Natural killer cell (primary cell): ENCODE results near the gene MYH6. TPM values are rescaled to one million over a fixed set of nuclear protein-coding genes. Genes with fewer than 3 reads are reported as not detected.

ENCODE experiments used
- ATAC-seq, 3 donors: fragments of 150-1000 bp in 2 of 3; fragments of 200-7000 bp in 1 of 3; cut with Tn5 transposase; 1 replicate in 1 of 3; 2 replicates in 2 of 3; pipeline ENCODE4 v1.10.0; 2021; ENCODE audit warnings: mild to moderate bottlenecking in 2 of 3, moderate library complexity in 2 of 3
- DNase-seq, 2 donors: peaks; one replicate each; pipeline versions ENCODE4 v3.0.0 to v3.0.0-alpha.2; 2013 to 2021; ENCODE audit warnings: mixed read lengths in 1 of 2
- H3K27ac ChIP-seq: one replicate; pipeline ENCODE4 v1.5.1; 2013; ENCODE audit warnings: mild to moderate bottlenecking, low read length
- H3K27me3 ChIP-seq: one replicate; pipeline ENCODE4 v1.6.1; 2013; ENCODE audit warnings: low read length; ENCODE audit not compliant: control insufficient read depth, insufficient read depth
- H3K36me3 ChIP-seq: one replicate; pipeline ENCODE4 v1.6.1; 2013; ENCODE audit warnings: low read length; ENCODE audit not compliant: control insufficient read depth, insufficient read depth
- H3K4me1 ChIP-seq: one replicate; pipeline ENCODE4 v1.6.1; 2013; ENCODE audit warnings: low read length; ENCODE audit not compliant: control insufficient read depth, insufficient read depth
- H3K4me3 ChIP-seq: one replicate; pipeline ENCODE4 v1.5.1; 2013; ENCODE audit warnings: low read length
- H3K9me3 ChIP-seq: one replicate; pipeline ENCODE4 v1.6.1; 2013; ENCODE audit warnings: low read length; ENCODE audit not compliant: control insufficient read depth, insufficient read depth
- H3K27ac Mint-ChIP-seq, 2 donors: one replicate each; pipeline ENCODE4 v1.8.0; 2022; ENCODE audit warnings: mild to moderate bottlenecking in 2 of 2, mixed read lengths in 2 of 2, moderate library complexity in 1 of 2
- H3K27me3 Mint-ChIP-seq, 2 donors: one replicate each; pipeline ENCODE4 v1.8.0; 2022; ENCODE audit warnings: low read depth in 2 of 2, mixed read lengths in 2 of 2
- H3K36me3 Mint-ChIP-seq: one replicate; pipeline ENCODE4 v1.8.0; 2022; ENCODE audit warnings: mixed read lengths
- H3K4me1 Mint-ChIP-seq, 2 donors: one replicate each; pipeline ENCODE4 v1.8.0; 2022; ENCODE audit warnings: mixed read lengths in 2 of 2
- H3K4me3 Mint-ChIP-seq: one replicate; pipeline ENCODE4 v1.8.0; 2022; ENCODE audit warnings: mild to moderate bottlenecking, moderate library complexity, mixed read lengths
- H3K9me3 Mint-ChIP-seq, 2 donors: one replicate each; pipeline ENCODE4 v1.8.0; 2022; ENCODE audit warnings: mixed read lengths in 2 of 2
- CTCF ChIP-seq: fragments of 200-600 bp; IDR thresholded peaks from one replicate; pipeline ENCODE4 v1.8.0; 2022; ENCODE audit warnings: antibody characterized with exemption
- WGBS: methylation state at CpG from one replicate; pipeline ENCODE4 v1.1.7; 2013; ENCODE audit warnings: missing lambda C conversion rate; ENCODE audit not compliant: insufficient coverage; 5-methylcytosine and 5-hydroxymethylcytosine counted together
- intact Hi-C: fragments of 100-400 bp; cut with micrococcal nuclease; formaldehyde crosslinking; loops from one replicate; pipeline ENCODE4 v1.14.2; 2022
- total RNA-seq, 4 donors: library from RNA; stranded (reverse); fragments of 120-200 nt in 1 of 4; gene quantifications; one replicate each; pipeline versions ENCODE4 v1.2.3 to v1.2.4, GENCODE V29; 2013 to 2022

Gene MYH6
- total RNA-seq, 3 donors from 2014 or later (not counting 1 experiment from before 2014, with no cell fraction given), result not detected

GRCh38 chr14:23439107-23439835, 31.2 kb upstream of the MYH6 start:
- H3K36me3 ChIP-seq, result no peaks in the 10 kb centered on the region
- H3K27me3 Mint-ChIP-seq, result peaks cover 10 to 13% of the 10 kb centered on the region in 2 donors
- no peaks in the 10 kb centered on the region for H3K9me3 Mint-ChIP-seq
- H3K4me1 ChIP-seq, result no peaks in the 10 kb centered on the region
- 84% methylated on average over 6 of the region's 6 CpGs for WGBS
- no peak overlapping the region for H3K27ac Mint-ChIP-seq
- ATAC-seq, result no peak
- H3K9me3 ChIP-seq, result no peaks in the 10 kb centered on the region
- H3K4me1 Mint-ChIP-seq, result peaks cover 0 to 6% of the 10 kb centered on the region in 2 donors
- intact Hi-C loops, result no loop called here
- no peak for TF ChIP-seq CTCF
- no peak overlapping the region for H3K27ac ChIP-seq
- DNase-seq, result no peak
- no peaks in the 10 kb centered on the region for H3K27me3 ChIP-seq
- no peak overlapping the region for H3K4me3 ChIP-seq
- H3K36me3 Mint-ChIP-seq, result no peaks in the 10 kb centered on the region
- H3K4me3 Mint-ChIP-seq, result no peak overlapping the region

- no peaks in the 10 kb centered on the region for H3K27me3 ChIP-seq
- Mint-ChIP-seq H3K27ac (peak overlapping the region in 1 of 2 donors; percentile 9), H3K36me3 (no peaks in the 10 kb centered on the region), H3K9me3 (no peaks in the 10 kb centered on the region), H3K4me3 (peak overlapping the region; percentile 59), H3K27me3 (peaks cover 10 to 13% of the 10 kb centered on the region in 2 donors), H3K4me1 (peaks cover 0 to 6% of the 10 kb centered on the region in 2 donors)
- H3K4me3 ChIP-seq, result no peak overlapping the region
- no peaks in the 10 kb centered on the region for H3K36me3 ChIP-seq
- no peak for TF ChIP-seq CTCF
- WGBS, result 57% methylated on average over 15 of the region's 15 CpGs
- intact Hi-C loops, result no loop called here
- no peaks in the 10 kb centered on the region for H3K4me1 ChIP-seq
- peak in 1 of 3 donors; percentile 59 for ATAC-seq
- no peak overlapping the region for H3K27ac ChIP-seq
- no peaks in the 10 kb centered on the region for H3K9me3 ChIP-seq
- no peak for DNase-seq
Observed at GRCh38 chr14:23438101-23438971, 30.3 kb upstream of the MYH6 start.

- Mint-ChIP-seq H3K27me3 (peaks cover 5 to 8% of the 10 kb centered on the region in 2 donors), H3K4me1 (peaks cover 0 to 6% of the 10 kb centered on the region in 2 donors), H3K9me3 (no peaks in the 10 kb centered on the region), H3K4me3 (no peak overlapping the region), H3K36me3 (no peaks in the 10 kb centered on the region), H3K27ac (peak overlapping the region in 1 of 2 donors; percentile 9)
- no peak for DNase-seq
- Histone ChIP-seq H3K36me3 (no peaks in the 10 kb centered on the region), H3K9me3 (no peaks in the 10 kb centered on the region), H3K4me3 (no peak overlapping the region), H3K27me3 (no peaks in the 10 kb centered on the region), H3K27ac (no peak overlapping the region), H3K4me1 (no peaks in the 10 kb centered on the region)
- no peak for TF ChIP-seq CTCF
- WGBS, result 77% methylated on average over 7 of the region's 8 CpGs
- ATAC-seq, result no peak
- intact Hi-C loops, result no loop called here
Observed at GRCh38 chr14:23437133-23438100, 29.3 kb upstream of the MYH6 start.
